MM.1S (cell line): ENCODE results near the gene ANKRD45.

Source experiments
- EZH2 ChIP-seq: fragments of 300-600 bp; sonication (generic); optimal IDR thresholded peaks from 2 replicates; pipeline ENCODE3; 2017; ENCODE audit warnings: low read depth, mild to moderate bottlenecking, antibody characterized with exemption, low read length, mixed read lengths
- TF ChIP-seq, protein P1 (sequence below): fragments of 300-600 bp; sonication (generic); IDR thresholded peaks from 2 replicates; pipeline ENCODE4 v1.5.1; 2016; ENCODE audit warnings: antibody characterized with exemption, low read length, mixed read lengths

DNA sequence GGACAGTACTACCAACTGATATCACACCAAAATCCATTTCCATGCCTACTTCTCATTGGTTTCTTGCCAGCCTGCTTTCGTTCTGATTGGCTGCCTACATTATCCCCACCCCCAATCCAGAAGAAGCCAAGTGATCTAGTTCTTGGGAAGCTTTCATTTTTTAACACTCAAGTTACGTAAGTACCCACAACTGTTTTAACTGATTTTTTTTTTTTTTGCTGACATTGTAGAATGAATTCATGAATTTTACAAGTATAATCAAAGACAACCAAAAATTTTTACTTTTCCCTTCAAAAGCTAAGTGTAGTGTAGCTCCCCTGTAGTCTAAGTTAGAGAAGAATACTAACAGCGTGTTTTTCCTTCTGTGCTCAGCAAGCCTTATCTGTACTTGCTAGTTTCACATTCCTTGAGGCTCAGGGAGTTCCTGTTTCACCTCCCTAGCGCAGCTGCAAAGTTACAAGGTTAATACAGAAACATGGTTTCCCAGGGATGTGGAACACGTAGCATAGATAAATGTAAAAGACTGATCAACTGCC is 66.5 kb downstream of the ANKRD45 start, which contains the start of gene SLC9C2:
- TF ChIP-seq, protein P1, sequence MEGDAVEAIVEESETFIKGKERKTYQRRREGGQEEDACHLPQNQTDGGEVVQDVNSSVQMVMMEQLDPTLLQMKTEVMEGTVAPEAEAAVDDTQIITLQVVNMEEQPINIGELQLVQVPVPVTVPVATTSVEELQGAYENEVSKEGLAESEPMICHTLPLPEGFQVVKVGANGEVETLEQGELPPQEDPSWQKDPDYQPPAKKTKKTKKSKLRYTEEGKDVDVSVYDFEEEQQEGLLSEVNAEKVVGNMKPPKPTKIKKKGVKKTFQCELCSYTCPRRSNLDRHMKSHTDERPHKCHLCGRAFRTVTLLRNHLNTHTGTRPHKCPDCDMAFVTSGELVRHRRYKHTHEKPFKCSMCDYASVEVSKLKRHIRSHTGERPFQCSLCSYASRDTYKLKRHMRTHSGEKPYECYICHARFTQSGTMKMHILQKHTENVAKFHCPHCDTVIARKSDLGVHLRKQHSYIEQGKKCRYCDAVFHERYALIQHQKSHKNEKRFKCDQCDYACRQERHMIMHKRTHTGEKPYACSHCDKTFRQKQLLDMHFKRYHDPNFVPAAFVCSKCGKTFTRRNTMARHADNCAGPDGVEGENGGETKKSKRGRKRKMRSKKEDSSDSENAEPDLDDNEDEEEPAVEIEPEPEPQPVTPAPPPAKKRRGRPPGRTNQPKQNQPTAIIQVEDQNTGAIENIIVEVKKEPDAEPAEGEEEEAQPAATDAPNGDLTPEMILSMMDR: no peak
- no peak for TF ChIP-seq EZH2
